Ascending aorta (tissue), 2 donors: Measurements from ENCODE around the gene CARM1. TPM values are rescaled to one million over a fixed set of nuclear protein-coding genes. Genes with fewer than 3 reads are reported as not detected.
"Not testable (repeated sequence)": the region's sequence is repeated elsewhere in the genome, so short reads cannot be mapped to it uniquely, and the experiment has no call there.

Source experiments
- DNase-seq, 2 donors: peaks; one replicate each; pipeline ENCODE4 v3.0.0-alpha.2; 2019; ENCODE audit warnings: low spot score in 2 of 2
- H3K27ac ChIP-seq, 2 donors: fragments of 200-600 bp; sonication (generic); one replicate each; pipeline ENCODE4 v1.5.1; 2016 to 2017; ENCODE audit warnings: mild to moderate bottlenecking in 1 of 2
- H3K27me3 ChIP-seq: fragments of 200-600 bp; sonication (generic); one replicate; pipeline ENCODE4 v1.5.1; 2017
- H3K36me3 ChIP-seq, 2 donors: fragments of 200-600 bp; sonication (generic); one replicate each; pipeline ENCODE4 v1.5.1; 2016
- H3K4me1 ChIP-seq, 2 donors: fragments of 200-600 bp; sonication (generic); one replicate each; pipeline ENCODE4 v1.5.1; 2016 to 2017; ENCODE audit warnings: mild to moderate bottlenecking in 1 of 2
- H3K4me3 ChIP-seq, 2 donors: fragments of 200-600 bp; sonication (generic); one replicate each; pipeline ENCODE4 v1.5.1; 2016 to 2017; ENCODE audit warnings: mild to moderate bottlenecking in 1 of 2
- H3K9me3 ChIP-seq, 2 donors: fragments of 200-600 bp; sonication (generic); one replicate each; pipeline ENCODE4 v1.5.1; 2016
- intact Hi-C: fragments of 100-400 bp; cut with DNase I; formaldehyde crosslinking; loops from one replicate; pipeline ENCODE4 v1.15.1; 2023
- total RNA-seq: library from RNA; depleted of rRNA; stranded (reverse); fragments of >200 nt; gene quantifications from one replicate; pipeline ENCODE4 v1.1.0, GENCODE V29; 2016
- TF ChIP-seq, protein P1 (sequence below), 3 experiments: fragments of 200-600 bp in 2 of 3; fragments of 450-650 bp in 1 of 3; sonication (generic) in 2 of 3; IDR thresholded peaks; one replicate each; pipeline ENCODE4 v1.5.1; 2016 to 2019; ENCODE audit warnings: antibody characterized with exemption in 3 of 3, mild to moderate bottlenecking in 1 of 3, moderate library complexity in 1 of 3

CARM1 gene
- total RNA-seq, 1 donor from 2014 or later: 22.9 TPM

DNA sequence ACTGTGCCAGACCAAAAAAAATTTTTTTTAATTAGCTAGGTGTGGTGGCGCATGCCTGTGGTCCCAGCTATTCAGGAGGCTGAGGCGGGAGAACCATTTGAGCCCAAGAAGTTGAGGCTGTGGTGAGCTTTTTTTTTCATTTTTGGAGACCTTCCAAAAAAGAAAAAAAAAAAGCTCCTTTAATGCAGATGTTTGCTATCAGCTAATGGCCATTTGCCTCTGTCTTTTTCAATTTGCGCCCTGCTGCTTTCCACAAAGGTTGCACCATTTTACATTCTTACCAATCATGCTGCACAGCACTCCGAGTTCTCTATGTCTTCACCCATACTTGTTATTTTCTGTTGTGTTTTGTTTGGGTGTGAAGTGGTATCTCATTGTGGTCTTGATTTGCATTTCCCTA lies 73.9 kb downstream of the CARM1 start:
- DNase-seq: no peak
- no peak overlapping the region for H3K4me3 ChIP-seq
- no peak overlapping the region for H3K27ac ChIP-seq
- no peaks in the 10 kb centered on the region for H3K36me3 ChIP-seq
- no peaks in the 10 kb centered on the region for H3K9me3 ChIP-seq
- H3K4me1 ChIP-seq: no peaks in the 10 kb centered on the region
- TF ChIP-seq, protein P1, sequence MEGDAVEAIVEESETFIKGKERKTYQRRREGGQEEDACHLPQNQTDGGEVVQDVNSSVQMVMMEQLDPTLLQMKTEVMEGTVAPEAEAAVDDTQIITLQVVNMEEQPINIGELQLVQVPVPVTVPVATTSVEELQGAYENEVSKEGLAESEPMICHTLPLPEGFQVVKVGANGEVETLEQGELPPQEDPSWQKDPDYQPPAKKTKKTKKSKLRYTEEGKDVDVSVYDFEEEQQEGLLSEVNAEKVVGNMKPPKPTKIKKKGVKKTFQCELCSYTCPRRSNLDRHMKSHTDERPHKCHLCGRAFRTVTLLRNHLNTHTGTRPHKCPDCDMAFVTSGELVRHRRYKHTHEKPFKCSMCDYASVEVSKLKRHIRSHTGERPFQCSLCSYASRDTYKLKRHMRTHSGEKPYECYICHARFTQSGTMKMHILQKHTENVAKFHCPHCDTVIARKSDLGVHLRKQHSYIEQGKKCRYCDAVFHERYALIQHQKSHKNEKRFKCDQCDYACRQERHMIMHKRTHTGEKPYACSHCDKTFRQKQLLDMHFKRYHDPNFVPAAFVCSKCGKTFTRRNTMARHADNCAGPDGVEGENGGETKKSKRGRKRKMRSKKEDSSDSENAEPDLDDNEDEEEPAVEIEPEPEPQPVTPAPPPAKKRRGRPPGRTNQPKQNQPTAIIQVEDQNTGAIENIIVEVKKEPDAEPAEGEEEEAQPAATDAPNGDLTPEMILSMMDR (IDR thresholded peaks at IDR 0.05): no peak
- intact Hi-C loops: no loop called here
- no peaks in the 10 kb centered on the region for H3K27me3 ChIP-seq

DNA sequence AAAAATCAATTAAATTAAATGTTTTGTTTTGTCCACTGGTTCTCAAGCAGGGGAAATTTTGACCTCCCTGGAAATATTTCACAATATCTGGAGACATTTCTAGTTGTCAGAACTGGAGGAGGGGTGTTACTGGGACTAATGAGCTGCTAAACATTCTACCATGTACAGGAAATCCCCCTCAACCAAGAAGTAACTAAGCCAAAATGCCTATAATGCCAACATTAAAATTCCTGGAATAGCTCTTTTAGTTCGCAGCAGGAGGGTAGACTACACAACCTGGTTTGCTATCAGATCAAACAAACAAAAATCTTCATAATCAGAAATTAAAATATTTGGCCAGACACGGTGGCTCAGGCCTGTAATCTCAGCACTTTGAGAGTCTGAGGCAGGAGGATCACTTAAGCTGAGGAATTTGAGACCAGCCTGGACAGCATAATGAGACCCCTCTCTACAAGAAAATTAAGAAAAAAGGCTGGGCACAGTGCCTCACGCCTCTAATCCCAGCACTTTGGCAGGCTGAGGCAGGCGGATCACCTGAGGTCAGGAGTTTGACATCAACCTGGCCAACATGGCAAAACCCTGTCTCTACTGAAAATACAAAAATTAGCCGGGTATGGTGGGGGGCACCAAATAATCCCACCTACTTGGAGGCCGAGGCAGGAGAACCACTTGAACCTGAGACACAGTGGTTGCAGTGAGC lies 75.8 kb downstream of the CARM1 start:
- H3K9me3 ChIP-seq: no peaks in the 10 kb centered on the region
- H3K27me3 ChIP-seq: no peaks in the 10 kb centered on the region
- peak overlapping the region in 1 of 2 donors; percentile 28 for H3K27ac ChIP-seq
- no peak for DNase-seq
- intact Hi-C loops: no loop called here
- H3K4me3 ChIP-seq: no peak overlapping the region
- no peaks in the 10 kb centered on the region for H3K36me3 ChIP-seq
- TF ChIP-seq, protein P1 (IDR thresholded peaks at IDR 0.05): no peak
- H3K4me1 ChIP-seq: no peaks in the 10 kb centered on the region

DNA sequence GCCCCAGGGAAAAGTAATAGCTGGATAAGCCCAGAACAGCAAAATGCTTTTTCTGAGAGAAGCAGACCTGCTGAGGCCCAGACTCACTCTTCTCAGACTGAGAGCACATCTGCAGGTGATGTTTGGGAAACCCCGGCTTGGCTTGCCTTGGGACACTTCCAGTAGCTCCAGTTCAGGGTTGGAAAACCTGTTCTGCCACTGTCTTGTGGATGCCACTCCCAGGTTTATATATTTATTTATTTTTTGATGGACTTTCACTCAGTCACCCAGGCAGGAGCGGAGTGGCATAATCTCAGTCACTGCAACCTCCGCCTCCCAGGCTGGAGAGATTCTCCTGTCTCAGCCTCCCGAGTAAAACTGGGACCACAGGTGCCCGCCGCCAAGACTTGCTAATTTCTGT lies 81.5 kb downstream of the CARM1 start:
- Histone ChIP-seq H3K4me3 (no peak overlapping the region), H3K36me3 (no peaks in the 10 kb centered on the region), H3K4me1 (no peaks in the 10 kb centered on the region), H3K27me3 (no peaks in the 10 kb centered on the region), H3K9me3 (no peaks in the 10 kb centered on the region), H3K27ac (no peak overlapping the region)
- no peak for DNase-seq
- TF ChIP-seq, protein P1 (IDR thresholded peaks at IDR 0.05): no peak
- intact Hi-C loops: no loop called here

DNA sequence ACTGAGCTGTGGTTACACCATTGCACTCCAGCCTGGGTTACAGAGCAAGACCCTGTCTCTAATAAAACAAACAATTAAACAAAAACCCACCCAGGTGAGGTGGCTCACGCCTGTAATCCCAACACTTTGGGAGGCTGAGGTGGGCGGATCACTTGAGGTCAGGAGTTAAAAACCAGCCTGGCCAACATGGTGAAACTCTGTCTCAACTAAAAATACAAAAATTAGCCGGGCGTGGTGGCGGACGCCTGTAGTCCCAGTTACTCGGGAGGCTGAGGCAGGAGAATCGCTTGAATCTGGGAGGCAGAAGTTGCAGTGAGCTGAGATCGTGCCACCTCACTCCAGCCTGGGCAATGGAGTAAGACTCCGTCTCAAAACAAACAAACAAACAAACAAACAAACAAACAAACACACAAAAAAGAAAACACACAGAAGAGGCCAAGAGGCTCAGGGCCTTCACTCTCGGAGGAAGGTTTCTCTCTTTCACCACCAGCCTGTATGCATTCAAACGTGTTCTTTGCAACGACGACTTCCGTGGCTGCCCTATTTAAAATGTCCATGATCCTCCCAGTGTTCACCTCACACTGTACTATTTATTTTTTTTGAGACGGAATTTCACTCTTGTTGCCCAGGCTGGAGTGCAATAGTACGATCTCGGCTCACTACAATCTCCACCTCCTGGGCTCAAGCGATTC lies 88.1 kb downstream of the CARM1 start:
- H3K27me3 ChIP-seq, H3K36me3 ChIP-seq, intact Hi-C loops, H3K9me3 ChIP-seq, DNase-seq: not testable (repeated sequence)
- Histone ChIP-seq H3K4me3 (peak overlapping the region in 1 of 2 donors; percentile 100), H3K4me1 (peaks cover 3 to 10% of the 10 kb centered on the region in 2 donors), H3K27ac (peak overlapping the region in 1 of 2 donors; percentile 92)

DNA sequence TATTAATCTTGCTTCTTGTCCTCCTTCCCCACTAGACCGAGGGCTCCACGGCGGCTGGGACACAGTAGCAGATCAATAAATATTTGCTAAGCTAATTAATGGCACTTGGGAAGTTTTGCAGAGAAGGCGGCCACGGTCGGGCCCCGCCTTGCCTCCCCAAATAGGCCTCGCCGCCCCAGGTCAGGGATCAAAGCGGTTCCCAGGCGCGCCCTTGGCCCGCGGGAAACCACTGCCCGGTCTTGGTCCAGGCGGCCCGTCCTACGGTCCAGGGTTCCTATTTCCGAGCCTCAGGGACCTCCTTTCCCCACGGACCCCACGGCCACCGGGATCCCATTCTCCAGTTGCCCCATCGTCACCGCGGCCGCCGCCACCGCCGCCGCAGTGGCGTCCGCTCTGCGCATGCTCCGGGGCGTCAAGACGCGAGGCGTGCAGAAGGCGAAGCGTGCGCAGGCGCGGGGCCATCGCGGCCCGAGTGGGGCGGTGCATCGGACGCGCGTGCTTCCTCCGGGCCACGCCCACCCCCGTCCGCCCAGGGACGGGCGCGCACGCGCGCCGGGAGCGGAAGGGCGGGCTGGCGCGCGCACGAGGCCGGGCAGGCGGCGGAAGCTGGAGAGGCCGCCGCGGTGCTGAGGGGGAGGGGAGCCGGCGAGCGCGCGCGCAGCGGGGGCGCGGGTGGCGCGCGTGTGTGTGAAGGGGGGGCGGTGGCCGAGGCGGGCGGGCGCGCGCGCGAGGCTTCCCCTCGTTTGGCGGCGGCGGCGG lies 89.1 kb downstream of the CARM1 start, which contains the start of gene SMARCA4:
TSS of gene SMARCA4 (plus strand) at position 717 of the 759 bp plus-strand sequence. CDS start 23,122 bp downstream, outside the sequence.
- Histone ChIP-seq H3K27ac (peak within 1 kb of the TSS; percentile 87 to 92), H3K27me3 (no peaks in the 10 kb centered on the region), H3K36me3 (no peaks in the 10 kb centered on the region), H3K4me1 (peaks cover 3 to 10% of the 10 kb centered on the region in 2 donors), H3K4me3 (peak within 1 kb of the TSS; percentile 79 to 100), H3K9me3 (no peaks in the 10 kb centered on the region)
- TF ChIP-seq, protein P1 (IDR thresholded peaks at IDR 0.05): no peak
- DNase-seq: peak; percentile 75 to 98
- intact Hi-C loops: loop anchor here (1.0 to 2.0 kb wide), 3 partner anchors 16 to 89 kb away; partner anchors contain the start of genes CARM1, TIMM29 and YIPF2
